B cell (primary cell): ENCODE measurements around the gene GRM4.

ENCODE experiments used
- EZH2 ChIP-seq: IDR thresholded peaks from 2 replicates; pipeline ENCODE4 v1.6.1; 2012; ENCODE audit warnings: borderline replicate concordance, low read depth, mild to moderate bottlenecking, moderate library complexity, low read length; ENCODE audit not compliant: insufficient read depth, poor library complexity, severe bottlenecking
- TF ChIP-seq, protein P1 (sequence below): fragments of 200-600 bp; IDR thresholded peaks from one replicate; pipeline ENCODE4 v1.8.0; 2022; ENCODE audit warnings: antibody characterized with exemption, mild to moderate bottlenecking

DNA sequence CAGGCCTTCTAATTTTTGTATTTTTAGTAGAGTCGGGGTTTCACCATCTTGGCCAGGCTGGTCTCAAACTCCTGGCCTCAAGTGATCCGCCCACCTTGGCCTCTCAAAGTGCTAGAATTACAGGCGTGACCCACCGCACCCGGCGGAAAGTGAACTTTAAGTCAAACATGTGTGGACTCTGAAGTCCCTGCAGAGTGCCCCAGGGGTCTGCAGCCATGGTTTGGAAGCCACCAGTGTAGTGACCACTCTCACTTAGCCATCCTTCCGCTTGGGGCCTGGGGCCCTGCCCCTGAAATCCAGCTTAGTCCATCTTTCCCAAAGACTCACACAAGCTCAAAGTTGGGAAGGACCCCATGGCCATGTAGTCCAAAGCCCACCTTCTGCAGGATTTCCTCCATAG lies 164.5 kb downstream of the GRM4 start:
- TF ChIP-seq, protein P1, sequence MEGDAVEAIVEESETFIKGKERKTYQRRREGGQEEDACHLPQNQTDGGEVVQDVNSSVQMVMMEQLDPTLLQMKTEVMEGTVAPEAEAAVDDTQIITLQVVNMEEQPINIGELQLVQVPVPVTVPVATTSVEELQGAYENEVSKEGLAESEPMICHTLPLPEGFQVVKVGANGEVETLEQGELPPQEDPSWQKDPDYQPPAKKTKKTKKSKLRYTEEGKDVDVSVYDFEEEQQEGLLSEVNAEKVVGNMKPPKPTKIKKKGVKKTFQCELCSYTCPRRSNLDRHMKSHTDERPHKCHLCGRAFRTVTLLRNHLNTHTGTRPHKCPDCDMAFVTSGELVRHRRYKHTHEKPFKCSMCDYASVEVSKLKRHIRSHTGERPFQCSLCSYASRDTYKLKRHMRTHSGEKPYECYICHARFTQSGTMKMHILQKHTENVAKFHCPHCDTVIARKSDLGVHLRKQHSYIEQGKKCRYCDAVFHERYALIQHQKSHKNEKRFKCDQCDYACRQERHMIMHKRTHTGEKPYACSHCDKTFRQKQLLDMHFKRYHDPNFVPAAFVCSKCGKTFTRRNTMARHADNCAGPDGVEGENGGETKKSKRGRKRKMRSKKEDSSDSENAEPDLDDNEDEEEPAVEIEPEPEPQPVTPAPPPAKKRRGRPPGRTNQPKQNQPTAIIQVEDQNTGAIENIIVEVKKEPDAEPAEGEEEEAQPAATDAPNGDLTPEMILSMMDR, result no peak
- TF ChIP-seq EZH2, result no peak
